ENCODE measurements around the gene MAGI2. TPM values are rescaled to one million over a fixed set of nuclear protein-coding genes. Genes with fewer than 3 reads are reported as not detected.
"Not testable (repeated sequence)": the region's sequence is repeated elsewhere in the genome, so short reads cannot be mapped to it uniquely, and the experiment has no call there.

MAGI2 gene
- total RNA-seq, 1 donor from 2014 or later, result 0.40 TPM

DNA sequence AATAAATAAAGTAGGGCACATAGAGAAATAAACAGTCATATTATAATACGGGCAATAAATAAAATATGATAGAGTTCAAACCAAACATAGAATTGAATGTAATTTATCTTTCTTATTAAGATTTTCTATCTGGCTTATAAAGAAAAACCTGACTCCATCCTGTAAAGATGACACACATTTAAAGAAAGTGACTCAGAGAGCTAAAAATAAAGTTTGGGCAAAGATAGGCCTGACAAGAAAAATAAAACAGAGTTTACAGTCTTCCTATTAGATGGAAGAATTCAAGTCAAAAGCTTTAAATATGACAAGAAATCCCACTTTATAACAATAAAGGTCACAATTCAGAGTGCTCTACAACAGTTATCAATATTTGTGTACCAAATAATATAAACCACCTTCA is 1074.3 kb downstream of the MAGI2 start:
- DNase-seq (ENCODE audit: low read depth in 2 of 2), result no peak

DNA sequence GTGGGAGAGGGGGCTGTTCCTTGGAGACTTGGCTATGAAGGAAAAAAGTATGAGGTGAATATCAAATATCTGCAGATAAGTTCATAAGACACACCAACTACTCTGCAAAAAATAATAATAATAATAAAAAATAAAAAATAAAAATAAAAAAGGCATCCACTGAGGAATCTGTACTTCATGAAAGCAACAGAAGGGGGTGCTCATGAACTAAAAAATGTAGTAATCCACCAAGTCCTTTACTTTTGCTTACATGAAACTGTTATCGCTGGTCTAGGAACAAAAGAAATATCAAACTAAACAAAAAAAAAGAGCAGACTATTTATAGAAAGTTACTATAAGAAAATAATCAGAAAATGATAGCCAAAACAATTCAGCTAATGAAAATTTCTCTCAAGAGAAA is 1075.9 kb downstream of the MAGI2 start:
- DNase-seq (ENCODE audit: low read depth in 2 of 2), result no peak

DNA sequence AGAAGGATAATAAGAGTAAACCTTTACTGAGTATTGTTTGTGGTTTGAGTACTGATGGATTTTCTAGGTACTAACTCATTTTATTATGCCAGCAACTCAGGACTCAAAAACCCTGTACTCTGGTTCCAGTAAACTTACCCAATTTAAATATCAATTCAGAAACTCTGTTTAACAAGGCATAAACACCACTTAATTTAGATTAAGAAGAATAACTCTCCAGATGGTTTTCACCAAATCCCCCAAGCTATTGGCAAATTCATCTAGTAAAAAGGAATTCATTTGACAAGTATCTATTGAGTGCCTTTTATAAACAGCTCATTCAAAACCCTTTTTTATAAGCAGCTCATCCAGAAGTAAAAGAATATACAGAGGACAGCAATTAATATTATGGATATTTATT is 1082.5 kb downstream of the MAGI2 start:
- no peak for DNase-seq (ENCODE audit: low read depth in 2 of 2)

DNA sequence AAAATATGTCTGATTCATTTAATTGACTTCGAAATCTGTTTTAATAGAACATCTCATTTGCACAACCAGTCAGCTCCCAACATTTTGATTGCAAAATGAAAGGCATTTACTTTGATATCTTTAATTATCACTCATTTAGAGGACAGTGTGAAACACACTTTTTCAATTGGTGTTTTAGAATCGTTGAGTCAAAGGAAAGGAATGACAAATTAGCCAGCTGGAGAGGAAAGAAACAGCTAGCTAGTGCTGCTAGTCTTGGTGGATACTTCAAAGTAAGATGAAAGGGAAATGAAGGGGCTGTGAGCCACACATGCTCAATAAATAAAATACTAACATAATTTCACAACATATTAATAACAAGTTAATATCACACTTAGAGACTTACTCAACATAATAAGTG is 1084.7 kb downstream of the MAGI2 start:
- DNase-seq (ENCODE audit: low read depth in 2 of 2), result no peak

DNA sequence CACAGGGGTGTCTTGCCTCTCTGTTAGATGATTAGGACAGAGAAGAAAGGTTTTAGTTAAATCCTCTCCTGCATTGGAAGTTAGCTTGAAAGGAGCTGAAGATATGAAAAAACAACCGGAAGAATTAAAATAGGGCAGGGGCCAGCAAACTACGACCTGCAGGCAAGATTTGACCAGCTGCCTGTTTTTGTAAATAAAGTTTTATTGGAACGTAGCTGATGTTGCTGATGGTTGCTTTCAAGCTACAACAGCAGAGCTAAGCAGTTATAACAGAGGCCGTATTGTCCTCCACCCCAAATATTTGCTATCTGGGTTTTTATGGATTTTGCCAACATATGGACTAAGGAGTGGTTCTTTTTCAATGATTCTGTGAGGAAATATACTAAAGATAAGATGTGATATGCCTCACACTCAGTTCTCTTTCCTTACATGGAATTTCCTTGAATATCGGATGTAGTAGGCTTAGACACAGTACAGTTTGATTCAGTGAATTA is 1086.1 kb downstream of the MAGI2 start:
- DNase-seq (ENCODE audit: low read depth in 2 of 2), result no peak

DNA sequence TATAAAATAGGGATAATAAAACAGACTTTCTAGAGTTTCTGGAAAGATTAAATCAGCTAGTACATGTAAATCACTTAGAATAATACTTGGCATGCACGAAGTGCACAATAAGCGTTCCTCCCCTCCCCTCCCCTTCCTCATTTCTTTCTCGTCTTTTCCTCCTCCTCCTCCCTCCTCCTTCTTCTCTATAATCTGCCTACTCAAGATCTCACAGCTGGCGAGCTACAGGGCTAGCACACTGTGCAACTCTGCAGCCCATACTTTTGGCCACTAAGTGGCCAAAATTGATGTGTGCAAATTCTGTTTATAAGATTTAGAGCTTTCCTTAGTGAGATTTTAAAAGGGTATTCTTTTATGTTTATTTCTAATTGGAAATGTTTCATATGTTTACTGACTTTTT is 1089.6 kb downstream of the MAGI2 start:
- DNase-seq (ENCODE audit: low read depth in 2 of 2), result no peak

DNA sequence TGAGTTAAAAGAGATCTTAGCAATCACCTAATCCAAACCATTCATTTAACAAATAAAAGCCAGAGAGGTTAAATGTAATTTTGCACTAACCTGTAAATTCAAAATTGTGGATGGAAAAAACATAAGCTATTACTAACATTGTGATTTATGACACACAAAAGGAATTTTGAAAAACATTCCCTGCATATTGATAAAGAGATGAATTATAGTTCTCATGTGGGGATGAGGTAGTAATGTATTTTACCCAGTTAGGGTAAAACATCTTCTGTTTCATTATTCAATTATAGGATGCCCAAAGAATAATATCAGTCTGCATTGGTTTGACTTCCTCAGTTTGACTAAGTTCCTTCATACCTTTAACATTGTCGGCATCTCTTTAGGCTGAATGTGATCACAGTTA is 1093.6 kb downstream of the MAGI2 start:
- DNase-seq (ENCODE audit: low read depth in 2 of 2), result no peak

DNA sequence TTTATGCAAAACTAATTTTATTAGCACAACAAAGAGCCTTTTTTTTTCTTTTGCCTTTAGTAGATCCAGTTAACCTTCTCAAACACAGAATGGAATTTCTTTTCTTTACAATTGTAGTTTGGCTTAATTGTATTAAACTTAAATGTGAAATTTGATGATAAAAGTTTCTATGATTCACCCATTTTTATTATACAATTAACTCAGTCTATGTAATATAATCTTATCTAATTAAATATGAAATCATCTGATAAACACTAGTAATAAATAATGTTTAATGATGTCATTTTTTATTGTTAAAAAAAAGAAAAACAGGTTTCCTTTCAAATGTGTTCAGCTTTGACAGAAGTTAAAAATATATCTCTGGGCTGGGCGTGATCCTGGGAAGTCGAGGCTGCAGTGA is 1095.8 kb downstream of the MAGI2 start:
- no peak for DNase-seq (ENCODE audit: low read depth in 2 of 2)

DNA sequence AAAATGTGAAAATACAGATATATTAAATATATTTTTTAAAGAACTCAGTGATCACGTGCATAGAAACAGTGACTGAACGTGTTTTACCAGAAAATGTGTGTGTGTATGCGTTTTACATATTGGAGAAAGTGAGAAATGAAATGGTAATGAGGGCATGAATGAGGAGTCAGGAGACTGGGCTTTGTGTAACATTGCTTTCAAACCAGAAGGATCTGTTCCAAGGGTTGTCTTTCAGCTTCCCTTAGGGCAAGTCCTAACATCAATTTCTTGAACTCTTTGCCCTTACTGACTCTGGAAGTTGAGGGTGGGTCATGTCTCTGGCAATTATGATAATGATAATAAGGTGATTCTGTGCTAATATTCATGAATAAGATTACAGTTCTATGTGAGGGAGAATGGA is 1097.6 kb downstream of the MAGI2 start:
- no peak for DNase-seq (ENCODE audit: low read depth in 2 of 2)

DNA sequence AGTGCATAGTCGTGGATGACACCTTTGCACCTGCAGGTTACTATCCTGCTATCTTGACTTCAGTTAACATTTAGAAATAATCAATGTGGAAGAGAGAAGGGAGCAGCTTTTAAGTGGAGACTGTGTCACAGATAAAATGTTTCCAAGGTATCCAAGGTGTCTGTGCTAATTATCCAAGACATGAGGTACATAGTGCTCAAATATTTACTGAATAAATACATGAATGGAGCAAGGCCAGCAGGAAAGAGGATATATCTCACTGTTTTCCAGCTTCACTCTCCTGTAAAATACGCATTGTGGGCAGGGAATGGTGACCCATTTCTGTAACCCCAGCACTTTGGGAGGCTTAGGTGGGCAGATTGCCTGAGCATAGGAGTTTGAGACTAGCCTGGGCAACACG is 1102.5 kb downstream of the MAGI2 start:
- DNase-seq (ENCODE audit: low read depth in 2 of 2), result no peak

DNA sequence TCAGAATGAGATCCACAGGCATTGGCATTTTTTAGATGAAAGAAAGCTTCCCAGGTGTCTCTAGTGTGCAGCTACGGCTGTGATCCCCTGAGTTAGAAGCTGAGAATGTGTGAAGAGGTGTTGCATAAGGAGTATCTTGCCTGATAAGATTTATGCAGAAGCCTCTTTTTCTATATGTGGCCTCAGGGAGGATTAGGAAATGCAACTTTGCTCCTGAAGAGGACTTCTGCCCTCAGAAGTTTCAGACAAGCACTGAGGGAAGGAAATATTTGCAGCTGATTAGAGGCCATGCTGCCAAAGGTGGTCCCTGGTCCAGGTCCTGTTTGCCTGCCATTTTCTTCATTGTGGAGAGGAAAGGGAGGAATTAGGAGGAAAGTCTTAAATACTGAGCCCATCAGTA is 1103.1 kb downstream of the MAGI2 start:
- no peak for DNase-seq (ENCODE audit: low read depth in 2 of 2)

DNA sequence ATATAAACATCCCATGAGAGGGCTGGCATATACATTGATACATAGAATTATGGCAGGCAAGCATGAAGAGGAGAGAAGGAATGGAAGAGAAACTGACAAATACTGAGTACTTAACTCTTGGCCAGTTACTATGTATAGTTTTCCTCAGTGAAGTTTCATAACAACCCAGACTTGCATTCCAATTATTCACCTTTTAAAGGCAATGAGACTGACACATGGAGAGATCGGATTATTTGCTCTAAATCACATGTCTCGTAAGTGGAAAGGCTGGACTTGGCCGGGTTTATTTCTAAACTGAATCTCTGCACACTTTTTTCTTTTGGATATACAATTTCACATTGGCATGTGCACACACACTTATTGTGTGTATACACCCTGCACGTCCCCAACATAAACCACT is 1106.6 kb downstream of the MAGI2 start:
- no peak for DNase-seq (ENCODE audit: low read depth in 2 of 2)

DNA sequence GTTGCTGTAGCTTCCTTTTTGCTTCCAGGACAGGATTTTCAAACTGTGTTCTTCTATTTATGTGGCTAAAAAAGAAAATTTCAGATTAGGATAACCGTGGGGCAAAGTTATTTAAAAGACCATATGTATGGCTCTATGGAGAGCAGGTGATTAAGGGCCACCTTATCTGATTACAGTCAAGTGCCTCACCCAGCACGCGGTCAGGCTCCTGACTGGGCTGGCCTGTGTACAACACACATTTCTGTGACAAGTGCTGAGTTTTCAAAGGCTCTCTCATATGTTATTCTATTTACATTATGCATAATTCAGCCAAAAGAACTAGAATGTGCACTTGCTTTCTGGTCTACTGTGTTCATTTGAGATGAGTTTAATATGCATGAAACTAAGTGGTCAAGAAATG is 1107.5 kb downstream of the MAGI2 start:
- no peak for DNase-seq (ENCODE audit: low read depth in 2 of 2)

DNA sequence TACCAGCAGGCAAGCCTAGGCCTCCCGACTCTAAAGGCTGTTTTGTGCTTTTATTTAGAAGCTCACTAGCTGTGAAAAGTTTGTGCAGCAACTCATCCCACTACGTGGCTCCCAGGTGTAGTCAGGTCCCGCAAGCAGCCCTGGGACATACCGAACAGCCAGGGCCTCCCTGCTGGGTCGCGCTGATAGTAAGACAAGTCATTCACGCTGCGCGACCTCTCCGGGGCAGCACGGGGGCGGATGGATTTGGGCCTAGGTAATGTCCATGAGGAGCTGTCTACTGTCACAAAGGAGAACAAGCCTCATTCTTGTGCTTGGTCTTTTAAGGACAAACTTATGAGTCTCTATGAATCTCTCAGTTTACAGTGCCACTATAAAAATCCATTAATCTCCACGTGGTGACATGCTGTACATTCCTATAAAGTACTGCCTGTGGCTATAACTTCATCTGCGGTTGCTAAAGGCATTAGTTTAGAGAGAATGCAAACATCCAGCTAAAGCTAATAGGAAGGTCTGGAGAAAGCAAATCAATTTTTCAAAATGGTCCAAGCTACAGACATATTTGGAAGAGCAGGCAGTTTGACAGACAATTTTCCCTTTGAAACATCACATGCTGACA is 1108.1 kb downstream of the MAGI2 start:
- no peak for DNase-seq (ENCODE audit: low read depth in 2 of 2)

DNA sequence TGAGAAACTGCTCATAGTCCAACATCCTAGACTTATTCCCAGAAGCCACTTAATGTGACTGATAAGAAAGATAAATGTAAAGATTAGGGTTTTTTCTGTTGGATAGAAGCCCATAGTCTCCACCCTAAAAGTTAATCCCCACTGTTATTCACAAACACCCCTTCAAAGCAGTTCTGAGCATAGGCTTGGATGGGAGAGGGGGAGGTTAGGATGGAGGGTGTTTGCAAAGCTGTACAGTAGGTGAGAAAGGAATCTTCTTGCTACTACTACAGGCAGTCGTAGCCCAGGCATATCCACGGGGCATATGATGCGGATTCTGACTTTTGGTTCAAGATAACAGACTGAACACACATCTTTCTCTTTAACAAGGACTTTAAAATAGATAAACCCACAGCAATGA is 1119.0 kb downstream of the MAGI2 start:
- DNase-seq (ENCODE audit: low read depth in 2 of 2), result no peak

DNA sequence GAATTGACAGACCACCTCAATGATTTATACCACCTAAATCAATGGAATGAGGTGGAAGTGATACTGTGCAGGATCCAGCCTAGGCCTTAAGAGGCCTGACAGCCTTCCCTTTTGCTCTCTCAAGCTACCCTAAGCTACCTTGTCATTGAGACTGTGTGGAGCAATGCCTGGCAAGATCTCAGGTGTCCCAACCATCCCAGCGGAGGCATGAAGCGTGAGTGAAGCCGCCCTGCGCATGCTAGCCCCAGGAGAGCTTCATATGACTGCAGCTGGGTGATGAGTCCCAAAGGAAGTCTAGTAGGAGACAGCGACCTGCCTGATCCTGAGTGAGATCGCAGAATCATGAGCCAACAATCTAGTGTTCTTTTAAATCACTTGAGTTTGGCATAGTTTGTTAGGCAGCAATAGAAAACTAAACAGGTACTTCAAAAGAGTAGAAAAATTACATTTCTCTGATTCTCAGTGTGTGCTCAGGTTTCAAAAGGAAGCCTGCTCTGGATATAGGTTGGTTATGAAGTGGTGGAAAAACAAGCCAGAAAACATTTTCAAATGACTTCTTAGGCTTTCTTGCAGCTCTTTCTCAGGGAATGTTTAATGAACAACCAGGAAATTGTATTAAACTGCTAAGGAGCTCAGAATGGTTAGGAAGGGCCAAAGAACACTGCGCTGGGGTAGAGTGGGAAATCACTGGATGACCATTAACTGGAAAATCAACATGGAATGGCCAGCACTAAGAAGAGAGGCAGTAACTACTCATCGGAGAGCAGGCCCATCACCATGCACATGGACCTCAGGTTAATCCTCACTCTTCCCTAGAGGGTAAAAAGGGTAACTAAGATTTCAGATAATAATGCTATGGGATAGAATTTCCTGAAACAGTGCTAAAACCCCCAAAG is 1119.7 kb downstream of the MAGI2 start:
- no peak for DNase-seq (ENCODE audit: low read depth in 2 of 2)

DNA sequence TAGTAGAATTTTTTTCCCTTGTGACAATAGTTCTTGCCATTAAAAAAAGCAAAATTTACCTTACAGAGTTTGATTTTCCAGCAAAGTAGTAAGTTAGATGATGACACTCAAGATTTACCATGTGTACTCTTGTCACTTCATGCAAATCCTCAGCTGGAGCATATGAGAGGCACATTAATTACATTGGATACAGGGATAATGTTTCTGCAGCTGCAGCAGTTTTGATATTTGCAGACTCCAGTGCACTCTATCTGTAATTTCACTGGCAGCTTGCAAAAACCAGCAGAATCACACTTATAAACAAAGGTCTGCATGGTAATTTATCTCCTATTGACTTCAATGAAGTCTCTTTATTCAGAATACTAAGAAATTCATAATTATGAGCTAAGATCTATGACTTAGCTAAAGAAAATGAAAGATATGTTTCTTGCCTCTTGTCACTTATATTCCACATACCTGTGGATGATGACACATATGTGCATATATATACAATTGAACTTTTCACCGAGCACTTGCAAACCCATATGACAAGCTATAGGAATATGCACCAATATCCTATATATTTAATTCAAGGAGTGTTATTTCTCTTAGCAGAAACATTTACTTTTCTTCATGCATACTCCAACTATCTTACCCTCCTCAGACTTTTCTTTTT is 1124.3 kb downstream of the MAGI2 start:
- DNase-seq (ENCODE audit: low read depth in 2 of 2), result no peak

DNA sequence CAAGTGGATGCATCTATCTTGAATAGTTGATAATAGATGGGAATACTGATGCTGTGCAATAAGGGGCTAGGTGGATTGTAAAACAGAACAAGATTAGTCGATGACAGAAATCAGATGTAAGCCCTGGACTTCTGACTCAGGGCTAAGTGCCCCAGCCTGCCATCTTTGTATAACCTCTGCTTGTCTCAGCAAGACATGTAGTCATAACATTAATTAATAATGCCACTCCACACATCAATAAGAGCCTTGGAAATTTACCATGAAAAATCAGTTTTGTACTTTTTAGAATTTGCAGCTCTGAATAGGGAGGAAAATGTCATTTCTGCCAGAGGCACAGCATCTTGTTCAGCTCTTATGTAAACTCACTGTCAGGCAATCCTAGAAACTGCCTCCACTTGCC is 1125.7 kb downstream of the MAGI2 start:
- DNase-seq (ENCODE audit: low read depth in 2 of 2), result no peak

DNA sequence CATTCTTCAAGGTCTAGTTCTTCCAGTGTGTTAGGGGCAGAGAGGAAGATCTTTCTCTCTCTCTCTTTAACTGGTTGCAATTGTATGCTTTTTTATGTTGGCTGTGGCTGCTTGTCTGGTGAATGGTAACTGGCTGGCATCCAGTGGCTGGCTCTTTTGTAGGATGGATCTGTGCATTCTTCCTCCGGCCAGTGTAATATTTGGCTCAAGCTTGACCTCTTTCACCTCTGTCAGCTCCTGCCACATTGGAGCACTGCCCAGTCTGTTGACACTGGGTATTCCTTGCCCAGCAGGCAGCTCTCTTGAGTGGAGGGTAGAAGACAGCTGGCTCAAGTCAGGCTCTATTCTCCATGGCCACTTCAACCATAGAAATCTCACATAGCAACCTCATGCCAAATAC is 1126.6 kb downstream of the MAGI2 start:
- DNase-seq (ENCODE audit: low read depth in 2 of 2), result no peak

DNA sequence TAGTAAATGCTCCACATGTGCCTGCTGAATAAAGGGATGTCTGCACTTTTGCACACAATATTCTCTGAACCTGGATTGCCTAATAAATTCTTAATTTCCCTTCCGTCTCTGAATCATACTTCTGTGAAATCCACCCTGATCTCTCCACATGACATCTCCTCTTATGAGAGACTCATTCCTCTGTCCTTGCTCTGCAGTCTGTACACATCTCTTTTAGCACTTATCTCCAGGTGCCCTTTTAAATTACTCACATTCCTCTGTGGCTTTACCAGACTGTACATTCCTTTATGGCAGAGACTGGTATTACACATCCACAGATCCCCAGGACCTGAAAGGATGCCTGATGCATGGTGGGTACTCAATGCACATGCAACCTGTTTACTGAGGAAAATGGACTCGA is 1127.3 kb downstream of the MAGI2 start:
- DNase-seq (ENCODE audit: low read depth in 2 of 2), result no peak

DNA sequence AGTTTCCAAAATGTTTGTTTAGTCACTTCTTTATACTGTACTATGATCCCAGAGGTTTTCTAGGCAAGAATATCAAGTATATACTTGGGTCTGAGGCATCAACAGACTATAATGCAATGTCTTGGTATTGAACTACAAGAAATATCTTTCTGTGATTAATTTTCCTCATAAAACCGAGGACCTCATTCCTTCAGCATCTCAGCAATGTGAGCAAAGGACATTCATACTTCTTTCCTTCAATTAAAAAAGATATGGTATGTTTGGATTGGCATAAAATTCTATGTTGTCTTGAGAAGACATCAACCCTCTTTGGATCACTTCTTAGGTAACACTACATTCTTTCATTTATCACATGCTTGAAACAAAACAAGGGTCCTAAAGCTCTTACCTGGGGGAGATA is 1130.3 kb downstream of the MAGI2 start:
- no peak for DNase-seq (ENCODE audit: low read depth in 2 of 2)

DNA sequence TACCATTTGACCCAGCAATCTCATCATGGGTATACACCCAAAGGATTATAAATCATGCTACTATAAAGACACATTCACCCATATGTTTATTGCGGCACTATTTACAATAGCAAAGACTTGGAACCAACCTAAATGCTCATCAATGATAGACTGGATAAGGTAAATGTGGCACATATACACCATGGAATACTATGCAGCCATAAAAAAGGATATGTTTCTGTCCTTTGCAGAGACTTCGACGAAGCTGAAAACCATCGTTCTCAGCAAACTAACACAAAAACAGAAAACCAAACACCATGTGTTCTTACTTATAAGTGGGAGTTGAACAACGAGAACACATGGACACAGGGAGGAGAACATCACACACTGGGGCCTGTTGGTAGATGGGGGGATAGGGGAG is 1131.2 kb downstream of the MAGI2 start:
- DNase-seq (ENCODE audit: low read depth in 2 of 2), result not testable (repeated sequence)

DNA sequence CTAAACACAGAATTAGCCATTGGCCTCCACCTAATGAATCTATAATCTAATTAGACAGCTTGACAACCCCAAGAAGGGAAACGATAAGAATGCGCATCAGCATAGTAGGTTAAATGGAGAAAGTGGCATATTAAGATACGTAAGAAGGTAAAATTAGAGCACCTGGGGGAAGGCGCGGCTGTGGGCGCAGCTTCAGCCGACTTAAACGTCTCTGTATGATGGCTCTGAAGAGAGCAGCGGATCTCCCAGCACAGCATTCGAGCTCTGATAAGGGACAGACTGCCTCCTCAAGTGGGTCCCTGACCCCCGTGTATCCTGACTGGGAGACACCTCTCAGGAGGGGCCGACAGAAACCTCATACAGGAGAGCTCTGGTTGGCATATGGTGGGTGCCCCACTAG is 1136.1 kb downstream of the MAGI2 start:
- no peak for DNase-seq (ENCODE audit: low read depth in 2 of 2)

Data from lung microvascular endothelial cell (primary cell).